Right lobe of liver (tissue), 6 donors: ENCODE results near the gene C4A. TPM values are rescaled to one million over a fixed set of nuclear protein-coding genes. Genes with fewer than 3 reads are reported as not detected.
"Not testable (repeated sequence)": the region's sequence is repeated elsewhere in the genome, so short reads cannot be mapped to it uniquely, and the experiment has no call there.

Source experiments
- ATAC-seq, 4 donors: fragments of 200-7000 bp; cut with Tn5 transposase; one replicate each; pipeline ENCODE4 v1.9.1; 2020; ENCODE audit warnings: mild to moderate bottlenecking in 4 of 4, moderate library complexity in 4 of 4
- DNase-seq, 3 donors: peaks; one replicate each; pipeline ENCODE4 v3.0.0-alpha.2; 2020
- H3K27ac ChIP-seq, 3 donors: fragments of 200-600 bp; one replicate each; pipeline ENCODE4 v1.8.0; 2022
- H3K27me3 ChIP-seq, 2 donors: fragments of 200-600 bp; one replicate each; pipeline ENCODE4 v1.8.0; 2022
- H3K36me3 ChIP-seq, 4 donors: fragments of 200-600 bp; sonication (generic) in 1 of 4; one replicate each; pipeline versions ENCODE4 v1.5.1 to v1.8.0; 2017 to 2022; ENCODE audit warnings: control low read depth in 1 of 4
- H3K4me1 ChIP-seq, 4 donors: fragments of 200-600 bp; sonication (generic) in 1 of 4; one replicate each; pipeline versions ENCODE4 v1.5.1 to v1.8.0; 2017 to 2022; ENCODE audit warnings: control low read depth in 1 of 4
- H3K4me3 ChIP-seq, 3 donors: fragments of 200-600 bp; one replicate each; pipeline ENCODE4 v1.8.0; 2022
- H3K9me3 ChIP-seq, 4 donors: fragments of 200-600 bp; sonication (generic) in 1 of 4; one replicate each; pipeline versions ENCODE4 v1.5.1 to v1.8.0; 2017 to 2022; ENCODE audit warnings: control low read depth in 1 of 4
- CTCF ChIP-seq, 4 donors: fragments of 200-600 bp in 3 of 4; fragments of 450-650 bp in 1 of 4; IDR thresholded peaks; one replicate each; pipeline versions ENCODE4 v1.5.1 to v1.8.0; 2016 to 2022; ENCODE audit warnings: antibody characterized with exemption in 4 of 4, mild to moderate bottlenecking in 2 of 4
- POLR2A ChIP-seq: fragments of 450-650 bp; IDR thresholded peaks from one replicate; pipeline ENCODE4 v1.6.1; 2017; ENCODE audit warnings: antibody characterized with exemption, mild to moderate bottlenecking
- WGBS: methylation state at CpG from one replicate; pipeline ENCODE4 v1.1.6; 2018; ENCODE audit warnings: low coverage, low lambda C conversion rate; ENCODE audit not compliant: insufficient coverage; ENCODE audit errors: missing lambda C conversion rate; 5-methylcytosine and 5-hydroxymethylcytosine counted together
- intact Hi-C, 2 donors: fragments of 100-400 bp; cut with DNase I; formaldehyde crosslinking; loops; one replicate each; pipeline versions ENCODE4 v1.11.2 to v1.14.1; 2022
- microRNA counts: library from miRNA; unstranded; fragments of <30 nt; microRNA quantifications from one replicate; lab custom pipeline; 2016
- microRNA-seq, 2 donors: library from miRNA; unstranded; fragments of <30 nt; microRNA quantifications; one replicate each; pipeline ENCODE4, GENCODE V29; 2019 to 2020
- small RNA-seq, 2 experiments: library from RNA; depleted of rRNA; stranded (forward); fragments of <200 nt; gene quantifications; one replicate each; pipeline ENCODE3, GENCODE V24; 2016
- total RNA-seq, 6 experiments: library from RNA; depleted of rRNA in 2 of 6; stranded (reverse); fragments of >200 nt in 2 of 6; fragmentation: NEBNext Ultra II Directional in 3 of 6; extraction: Animal tissue kit (Norgen Biotek cat#: 25700) in 3 of 6; gene quantifications; one replicate each; pipeline versions ENCODE4 v1.1.0 to v1.2.4, GENCODE V29; 2016 to 2023
- donor health status: DM: no; HTN: yes; CAD: no.
- donor health status: DM: no; HTN: no; CAD: no.
- donor health status: DM: no; HTN: no; CAD: no.
- donor health status: DM: no; HTN: yes; CAD: no.
- donor health status: DM: no; HTN: yes; CAD: no.

C4A gene
- total RNA-seq, 6 experiments from 2014 or later: 1,495 to 2,818 (median 2,205) TPM

GRCh38 chr6:32047855-32048766 lies 66.3 kb downstream of the C4A start:
- Histone ChIP-seq H3K9me3 (no peaks in the 10 kb centered on the region), H3K36me3 (no peaks in the 10 kb centered on the region), H3K4me3 (peak overlapping the region in 2 of 3 donors; percentile 5 to 17), H3K4me1 (peaks cover 0 to 9% (median 0%) of the 10 kb centered on the region in 4 donors), H3K27ac (no peak overlapping the region), H3K27me3 (no peaks in the 10 kb centered on the region)
- intact Hi-C loops: no loop called here
- peak; percentile 78 to 85 (median 83) for DNase-seq
- whole genome bisulfite sequencing: 46% methylated on average over 24 of the region's 42 CpGs
- ATAC-seq: peak; percentile 63 to 91 (median 88)
- TF ChIP-seq POLR2A (no peak), CTCF (IDR thresholded peaks at IDR 0.05) (peak; percentile 79 to 93 (median 90))

GRCh38 chr6:32049149-32049548 lies 67.3 kb downstream of the C4A start:
- H3K36me3 ChIP-seq, intact Hi-C loops, ATAC-seq, DNase-seq, H3K9me3 ChIP-seq, H3K4me3 ChIP-seq, H3K27ac ChIP-seq, H3K4me1 ChIP-seq, H3K27me3 ChIP-seq: not testable (repeated sequence)
- WGBS: 93% methylated on average over 5 of the region's 21 CpGs

GRCh38 chr6:32049736-32050135 lies 67.9 kb downstream of the C4A start:
- H3K27me3 ChIP-seq, H3K9me3 ChIP-seq, intact Hi-C loops, ATAC-seq, H3K27ac ChIP-seq, H3K4me1 ChIP-seq, H3K36me3 ChIP-seq, H3K4me3 ChIP-seq: not testable (repeated sequence)
- DNase-seq: peak in 1 of 3 donors; percentile 44
- WGBS: no CpG with 5 or more reads among the region's 11 CpGs

GRCh38 chr6:32050562-32050961 lies 68.7 kb downstream of the C4A start:
- no peak overlapping the region for H3K27ac ChIP-seq
- WGBS: 63% methylated on average over 5 of the region's 5 CpGs
- H3K9me3 ChIP-seq: no peaks in the 10 kb centered on the region
- no peak overlapping the region for H3K4me3 ChIP-seq
- H3K4me1 ChIP-seq: peaks cover 0 to 9% (median 0%) of the 10 kb centered on the region in 4 donors
- ATAC-seq (no peak), DNase-seq (no peak)
- H3K36me3 ChIP-seq: no peaks in the 10 kb centered on the region
- no peak for TF ChIP-seq POLR2A
- TF ChIP-seq CTCF (IDR thresholded peaks at IDR 0.05): no peak
- intact Hi-C loops: no loop called here
- H3K27me3 ChIP-seq: no peaks in the 10 kb centered on the region

MicroRNA genes within 50 kb of the gene (microRNA counts, 767-probe panel; counts per million panel counts)
- 237 counts per million for microRNA hsa-miR-1236 (lab: Ali Mortazavi, UCI)

Small RNA genes within 50 kb of the gene (microRNA-seq; reads per million reads assigned to microRNA genes)
- 0 reads per million in 2 donors for gene MIR1236

Small RNA genes within 50 kb of the gene (small RNA-seq; reads per million reads assigned to genes)
- 0 reads per million in 2 experiments for gene AL645922.1

Other genes starting within 250 kb of the C4A start
- gene CLIC1, start 245.5 kb upstream of the C4A start, total RNA-seq: 100 to 1,000 TPM in 1 of 6 experiments, 10 to 100 TPM in 5; 36.7 to 123 (median 62.0) TPM
- 1 to 10 TPM; 3.2 to 8.5 (median 4.3) TPM for gene MSH5, start 242.1 kb upstream of the C4A start, total RNA-seq
- gene SAPCD1, start 219.4 kb upstream of the C4A start, total RNA-seq: 1 to 10 TPM in 2 of 6 experiments, under 1 TPM in 3, not detected in 1; 0.62 to 1.6 (median 0.90) TPM
- gene VWA7, start 204.7 kb upstream of the C4A start, total RNA-seq: 1 to 10 TPM; 1.2 to 5.2 (median 2.7) TPM
- 10 to 100 TPM; 31.0 to 58.1 (median 41.0) TPM for gene VARS1, start 186.3 kb upstream of the C4A start, total RNA-seq
- 10 to 100 TPM; 11.0 to 26.1 (median 11.6) TPM for gene LSM2, start 175.1 kb upstream of the C4A start, total RNA-seq
- 1 to 10 TPM in 1 of 6 experiments, under 1 TPM in 5; 0.37 to 1.2 (median 0.56) TPM for gene HSPA1L, start 166.8 kb upstream of the C4A start, total RNA-seq
- 100 to 1,000 TPM in 2 of 6 experiments, 10 to 100 TPM in 4; 73.2 to 442 (median 80.2) TPM for gene HSPA1A, start 166.5 kb upstream of the C4A start, total RNA-seq
- 100 to 1,000 TPM in 2 of 6 experiments, 10 to 100 TPM in 4; 41.5 to 144 (median 47.5) TPM for gene HSPA1B, start 154.3 kb upstream of the C4A start, total RNA-seq
- 10 to 100 TPM; 20.3 to 44.8 (median 34.1) TPM for gene NEU1, start 119.2 kb upstream of the C4A start, total RNA-seq
- gene SLC44A4, start 103.1 kb upstream of the C4A start, total RNA-seq: under 1 TPM in 2 of 6 experiments, not detected in 4; 0.09 to 0.25 TPM
- 10 to 100 TPM; 10.7 to 20.1 (median 13.3) TPM for gene EHMT2, start 84.4 kb upstream of the C4A start, total RNA-seq
- gene ZBTB12, start 80.0 kb upstream of the C4A start, total RNA-seq: under 1 TPM in 5 of 6 experiments, not detected in 1; 0.25 to 0.82 (median 0.51) TPM
- 100 to 1,000 TPM; 309 to 739 (median 533) TPM for gene C2, start 54.3 kb upstream of the C4A start, total RNA-seq
- 1,000 to 10,000 TPM; 1,939 to 4,112 (median 3,131) TPM for gene CFB, start 36.0 kb upstream of the C4A start, total RNA-seq
- gene NELFE, start 23.1 kb upstream of the C4A start, total RNA-seq: 10 to 100 TPM in 5 of 6 experiments, 1 to 10 TPM in 1; 9.3 to 33.8 (median 18.3) TPM
- gene SKIC2, start 22.9 kb upstream of the C4A start, total RNA-seq: 10 to 100 TPM; 26.3 to 73.1 (median 47.1) TPM
- gene DXO, start 9.9 kb upstream of the C4A start, total RNA-seq: 10 to 100 TPM in 5 of 6 experiments, 1 to 10 TPM in 1; 9.8 to 14.6 (median 12.1) TPM
- 1,000 to 10,000 TPM; 1,420 to 2,805 (median 2,265) TPM for gene C4B, start 32.7 kb downstream of the C4A start, total RNA-seq
- gene CYP21A2, start 56.4 kb downstream of the C4A start, total RNA-seq: 10 to 100 TPM in 3 of 6 experiments, 1 to 10 TPM in 3; 5.7 to 60.7 (median 14.0) TPM
- 10 to 100 TPM in 3 of 6 experiments, 1 to 10 TPM in 3; 7.2 to 28.3 (median 10.3) TPM for gene TNXB, start 127.3 kb downstream of the C4A start, total RNA-seq
- 10 to 100 TPM; 15.2 to 35.5 (median 33.2) TPM for gene ATF6B, start 146.2 kb downstream of the C4A start, total RNA-seq
- 1 to 10 TPM; 1.5 to 2.7 (median 2.2) TPM for gene FKBPL, start 148.2 kb downstream of the C4A start, total RNA-seq
- under 1 TPM in 4 of 6 experiments, not detected in 2; 0.13 to 0.29 (median 0.24) TPM for gene PRRT1, start 169.9 kb downstream of the C4A start, total RNA-seq
- 10 to 100 TPM in 2 of 6 experiments, 1 to 10 TPM in 4; 6.4 to 16.0 (median 8.9) TPM for gene PPT2, start 172.1 kb downstream of the C4A start, total RNA-seq
- 1 to 10 TPM; 1.4 to 6.0 (median 4.2) TPM for gene EGFL8, start 182.5 kb downstream of the C4A start, total RNA-seq
- gene AGPAT1, start 194.0 kb downstream of the C4A start, total RNA-seq: 10 to 100 TPM; 23.5 to 36.9 (median 31.6) TPM
- gene RNF5, start 196.3 kb downstream of the C4A start, total RNA-seq: 10 to 100 TPM; 50.5 to 90.4 (median 60.9) TPM
- gene AGER, start 202.2 kb downstream of the C4A start, total RNA-seq: 1 to 10 TPM in 4 of 6 experiments, under 1 TPM in 2; 0.81 to 3.4 (median 1.8) TPM
- 10 to 100 TPM; 15.5 to 29.5 (median 24.3) TPM for gene PBX2, start 208.1 kb downstream of the C4A start, total RNA-seq
- gene GPSM3, start 210.6 kb downstream of the C4A start, total RNA-seq: 1 to 10 TPM; 3.7 to 9.2 (median 5.7) TPM
- gene NOTCH4, start 242.0 kb downstream of the C4A start, total RNA-seq: 10 to 100 TPM in 2 of 6 experiments, 1 to 10 TPM in 4; 6.6 to 16.5 (median 8.9) TPM